GM21447 (cell line): ENCODE data around the gene XRRA1.
"Not testable (repeated sequence)": the region's sequence is repeated elsewhere in the genome, so short reads cannot be mapped to it uniquely, and the experiment has no call there.

Experiments
- ATAC-seq: cut with Tn5 transposase; IDR thresholded peaks from one replicate; pipeline ENCODE4 v1.9.1; 2021; ENCODE audit not compliant: unreplicated experiment

The XRRA1 gene

GRCh38 chr11:74948898-74949752 lies at the start of gene XRRA1, which contains the start of gene SPCS2:
XRRA1 (minus strand) TSS chr11:74949091; CDS start chr11:74940878, 8,213 bp downstream.
SPCS2 (plus strand) TSS chr11:74949266; CDS start chr11:74949286, 20 bp downstream.
- peak; percentile 84 for ATAC-seq

GRCh38 chr11:74992852-74993251 lies 44.0 kb upstream of the XRRA1 start:
- ATAC-seq, result peak; percentile 34

GRCh38 chr11:74990941-74991340 lies 42.0 kb upstream of the XRRA1 start:
- ATAC-seq, result no peak

GRCh38 chr11:74990150-74990549 lies 41.3 kb upstream of the XRRA1 start:
- not testable (repeated sequence) for ATAC-seq

- peak; percentile 12 for ATAC-seq
Observed at GRCh38 chr11:74989260-74989638, 40.4 kb upstream of the XRRA1 start.

- peak; percentile 84 for ATAC-seq
Observed at GRCh38 chr11:74988541-74989259, 39.8 kb upstream of the XRRA1 start, which contains the start of gene NEU3. NEU3 (plus strand) TSS chr11:74988933; CDS start chr11:74989061, 128 bp downstream.

- no peak for ATAC-seq
Observed at GRCh38 chr11:74984730-74985129, 35.8 kb upstream of the XRRA1 start.

- ATAC-seq, result no peak
Observed at GRCh38 chr11:74984070-74984469, 35.2 kb upstream of the XRRA1 start.

GRCh38 chr11:74981888-74982287 lies 33.0 kb upstream of the XRRA1 start:
- ATAC-seq, result no peak

- no peak for ATAC-seq
Observed at GRCh38 chr11:74980634-74981033, 31.7 kb upstream of the XRRA1 start.

GRCh38 chr11:74978041-74978440 lies 29.1 kb upstream of the XRRA1 start:
- ATAC-seq, result no peak

GRCh38 chr11:74971424-74971823 lies 22.5 kb upstream of the XRRA1 start:
- no peak for ATAC-seq

- no peak for ATAC-seq
Observed at GRCh38 chr11:74970852-74971395, 22.0 kb upstream of the XRRA1 start.

- no peak for ATAC-seq
Observed at GRCh38 chr11:74966651-74967050, 17.8 kb upstream of the XRRA1 start.

GRCh38 chr11:74960128-74960527 lies 11.2 kb upstream of the XRRA1 start:
- ATAC-seq, result not testable (repeated sequence)

- no peak for ATAC-seq
Observed at GRCh38 chr11:74957937-74958629, 9.2 kb upstream of the XRRA1 start.

- no peak for ATAC-seq
Observed at GRCh38 chr11:74956397-74957015, 7.6 kb upstream of the XRRA1 start.

GRCh38 chr11:74954199-74954598 lies 5.3 kb upstream of the XRRA1 start:
- no peak for ATAC-seq

GRCh38 chr11:74953451-74953850 lies 4.6 kb upstream of the XRRA1 start:
- no peak for ATAC-seq

- ATAC-seq, result no peak
Observed at GRCh38 chr11:74952752-74953151, 3.9 kb upstream of the XRRA1 start.

- ATAC-seq, result no peak
Observed at GRCh38 chr11:74951226-74951625, 2.3 kb upstream of the XRRA1 start.
